ENCODE results near the gene TIMP3. TPM values are rescaled to one million over a fixed set of nuclear protein-coding genes. Genes with fewer than 3 reads are reported as not detected.

Gene TIMP3
- total RNA-seq, 4 donors from 2014 or later = 148 to 295 (median 170) TPM

DNA sequence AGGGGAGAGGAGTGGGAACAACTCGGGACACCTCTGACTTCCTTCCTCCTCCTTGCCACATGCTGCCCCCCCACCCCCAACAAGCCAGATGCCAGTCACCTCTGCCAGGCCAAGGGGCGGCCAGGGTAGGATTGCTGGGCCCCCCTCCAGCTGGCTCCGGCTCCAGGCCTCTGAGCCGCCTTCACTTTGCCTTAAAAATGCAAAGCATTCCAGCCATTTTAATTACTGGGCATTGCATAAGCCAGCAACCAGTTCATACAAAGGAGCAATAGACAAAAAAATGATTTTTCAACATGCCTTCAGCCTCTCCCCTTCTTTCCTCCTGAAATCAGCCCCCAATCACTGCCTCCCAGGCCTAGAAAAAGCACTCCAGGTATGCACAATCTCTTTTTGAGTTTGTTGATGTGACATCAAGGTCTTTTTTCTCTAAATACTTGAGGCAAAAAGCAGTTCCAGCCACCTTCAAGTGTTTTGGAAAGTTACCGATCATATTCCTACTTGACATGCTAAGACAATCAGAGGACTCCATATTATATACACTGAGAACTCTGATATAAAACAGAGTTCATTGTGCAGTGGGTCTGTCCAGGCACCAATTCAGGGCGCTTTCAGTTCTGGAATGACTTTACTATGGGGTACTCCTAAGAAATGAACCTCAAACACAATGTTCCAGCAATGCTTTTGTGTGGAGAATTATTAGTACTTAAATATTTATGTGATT is 12.4 kb upstream of the TIMP3 start:
- Histone ChIP-seq H3K27ac (no peak overlapping the region), H3K36me3 (no peaks in the 10 kb centered on the region), H3K4me1 (no peaks in the 10 kb centered on the region), H3K9me3 (no peaks in the 10 kb centered on the region), H3K27me3 (no peaks in the 10 kb centered on the region), H3K4me3 (no peak overlapping the region)
- WGBS = 55% methylated on average over 6 of the region's 6 CpGs
- TF ChIP-seq POLR2A (IDR thresholded peaks at IDR 0.05) (no peak), POLR2AphosphoS5 (IDR thresholded peaks at IDR 0.05) (no peak), EP300 (IDR thresholded peaks at IDR 0.05) (no peak)
- TF ChIP-seq, protein P1, sequence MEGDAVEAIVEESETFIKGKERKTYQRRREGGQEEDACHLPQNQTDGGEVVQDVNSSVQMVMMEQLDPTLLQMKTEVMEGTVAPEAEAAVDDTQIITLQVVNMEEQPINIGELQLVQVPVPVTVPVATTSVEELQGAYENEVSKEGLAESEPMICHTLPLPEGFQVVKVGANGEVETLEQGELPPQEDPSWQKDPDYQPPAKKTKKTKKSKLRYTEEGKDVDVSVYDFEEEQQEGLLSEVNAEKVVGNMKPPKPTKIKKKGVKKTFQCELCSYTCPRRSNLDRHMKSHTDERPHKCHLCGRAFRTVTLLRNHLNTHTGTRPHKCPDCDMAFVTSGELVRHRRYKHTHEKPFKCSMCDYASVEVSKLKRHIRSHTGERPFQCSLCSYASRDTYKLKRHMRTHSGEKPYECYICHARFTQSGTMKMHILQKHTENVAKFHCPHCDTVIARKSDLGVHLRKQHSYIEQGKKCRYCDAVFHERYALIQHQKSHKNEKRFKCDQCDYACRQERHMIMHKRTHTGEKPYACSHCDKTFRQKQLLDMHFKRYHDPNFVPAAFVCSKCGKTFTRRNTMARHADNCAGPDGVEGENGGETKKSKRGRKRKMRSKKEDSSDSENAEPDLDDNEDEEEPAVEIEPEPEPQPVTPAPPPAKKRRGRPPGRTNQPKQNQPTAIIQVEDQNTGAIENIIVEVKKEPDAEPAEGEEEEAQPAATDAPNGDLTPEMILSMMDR (IDR thresholded peaks at IDR 0.05) = no peak
- no peak for DNase-seq (ENCODE audit: low spot score in 2 of 2)

DNA sequence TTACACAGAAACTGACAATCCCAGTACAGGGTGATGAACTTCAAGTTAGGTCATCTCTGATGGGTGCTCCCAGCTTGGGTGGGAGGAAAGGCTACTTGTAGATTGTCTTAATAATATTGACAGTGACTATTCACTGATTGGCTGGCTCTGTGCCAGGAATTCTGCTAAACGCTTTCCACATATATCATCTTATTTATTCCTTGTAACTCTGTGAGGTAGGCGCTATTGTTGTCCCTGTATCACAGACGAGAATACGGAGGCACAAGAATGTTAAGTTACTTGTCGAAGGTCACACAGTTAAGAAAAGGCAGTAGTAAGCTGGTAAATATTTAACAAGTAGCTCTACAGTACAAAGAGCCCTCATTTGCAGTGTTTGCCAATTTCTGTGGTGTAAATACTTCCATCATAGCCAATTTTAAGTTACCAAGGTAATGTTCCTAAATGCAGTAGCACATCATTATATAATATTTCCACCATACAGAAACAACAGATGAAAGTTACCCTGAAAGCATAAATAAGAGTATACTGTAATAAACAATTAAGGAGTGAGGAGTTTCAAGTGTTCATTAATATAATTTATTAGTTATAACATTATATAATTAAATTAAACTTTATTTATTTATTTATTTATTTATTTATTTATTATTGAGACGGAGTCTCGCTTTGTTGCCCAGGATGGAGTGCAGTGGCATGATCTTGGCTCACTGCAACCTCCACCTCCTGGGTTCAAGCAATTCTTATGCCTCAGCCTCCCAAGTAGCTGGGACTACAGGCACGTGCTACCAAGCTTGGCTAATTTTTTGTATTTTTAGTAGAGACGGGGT is 11.5 kb upstream of the TIMP3 start:
- TF ChIP-seq POLR2AphosphoS5 (IDR thresholded peaks at IDR 0.05) = no peak
- TF ChIP-seq POLR2A (IDR thresholded peaks at IDR 0.05) = no peak
- TF ChIP-seq EP300 (IDR thresholded peaks at IDR 0.05) = no peak
- TF ChIP-seq, protein P1 (IDR thresholded peaks at IDR 0.05) = no peak
- Histone ChIP-seq H3K36me3 (no peaks in the 10 kb centered on the region), H3K4me1 (no peaks in the 10 kb centered on the region), H3K27ac (no peak overlapping the region), H3K27me3 (no peaks in the 10 kb centered on the region), H3K9me3 (no peaks in the 10 kb centered on the region), H3K4me3 (no peak overlapping the region)
- 93% methylated on average over 9 of the region's 9 CpGs for WGBS
- no peak for DNase-seq (ENCODE audit: low spot score in 2 of 2)

DNA sequence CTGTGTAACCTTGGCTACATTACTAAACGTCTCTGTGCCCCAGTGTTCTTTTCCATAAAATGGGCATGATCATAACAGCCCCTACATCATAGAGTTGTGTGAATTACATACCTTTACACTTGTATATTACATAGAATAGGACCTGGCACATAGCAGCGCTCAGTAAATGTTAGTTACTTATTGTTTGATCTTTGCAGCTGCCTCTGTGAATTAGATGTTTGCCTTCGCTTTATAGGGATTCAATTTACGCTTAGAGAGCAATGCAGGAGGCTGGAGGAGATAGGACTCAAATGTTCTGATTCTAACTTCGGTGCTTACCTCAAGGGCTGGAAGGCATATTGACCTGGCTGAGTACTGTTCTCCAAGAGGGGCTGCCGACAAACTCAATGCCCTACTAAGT is 10.4 kb upstream of the TIMP3 start:
- Histone ChIP-seq H3K36me3 (no peaks in the 10 kb centered on the region), H3K4me1 (no peaks in the 10 kb centered on the region), H3K4me3 (no peak overlapping the region), H3K27ac (no peak overlapping the region), H3K9me3 (no peaks in the 10 kb centered on the region), H3K27me3 (no peaks in the 10 kb centered on the region)
- WGBS = 94% methylated on average over 6 of the region's 6 CpGs
- DNase-seq (ENCODE audit: low spot score in 2 of 2) = no peak
- TF ChIP-seq, protein P1 (IDR thresholded peaks at IDR 0.05) = no peak

DNA sequence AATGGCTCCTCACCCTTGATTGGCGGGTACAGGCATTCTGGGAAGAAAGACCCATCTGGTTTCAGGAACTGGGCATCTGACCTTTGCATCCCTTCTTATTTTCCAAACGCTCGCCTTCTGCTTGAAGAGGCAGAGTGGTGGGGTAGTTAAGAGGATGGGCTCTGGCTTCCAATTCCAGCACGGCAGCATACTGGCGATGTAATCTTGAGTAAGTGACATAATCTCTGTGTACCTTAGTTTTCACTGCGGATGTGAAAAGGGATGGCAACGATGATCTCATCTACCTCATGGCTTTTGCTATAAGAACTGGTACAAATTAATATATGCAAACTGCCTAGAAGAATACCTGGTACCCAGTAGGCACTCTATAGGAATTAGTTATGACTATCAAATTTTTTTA is 10.0 kb upstream of the TIMP3 start:
- 95% methylated on average over 7 of the region's 7 CpGs for WGBS
- Histone ChIP-seq H3K4me1 (peaks cover 2% of the 10 kb centered on the region), H3K36me3 (no peaks in the 10 kb centered on the region), H3K9me3 (no peaks in the 10 kb centered on the region), H3K27me3 (no peaks in the 10 kb centered on the region), H3K4me3 (no peak overlapping the region), H3K27ac (no peak overlapping the region)
- DNase-seq (ENCODE audit: low spot score in 2 of 2) = no peak
- TF ChIP-seq, protein P1 (IDR thresholded peaks at IDR 0.05) = no peak
- TF ChIP-seq EP300 (IDR thresholded peaks at IDR 0.05) (no peak), POLR2A (IDR thresholded peaks at IDR 0.05) (no peak), POLR2AphosphoS5 (IDR thresholded peaks at IDR 0.05) (no peak)

DNA sequence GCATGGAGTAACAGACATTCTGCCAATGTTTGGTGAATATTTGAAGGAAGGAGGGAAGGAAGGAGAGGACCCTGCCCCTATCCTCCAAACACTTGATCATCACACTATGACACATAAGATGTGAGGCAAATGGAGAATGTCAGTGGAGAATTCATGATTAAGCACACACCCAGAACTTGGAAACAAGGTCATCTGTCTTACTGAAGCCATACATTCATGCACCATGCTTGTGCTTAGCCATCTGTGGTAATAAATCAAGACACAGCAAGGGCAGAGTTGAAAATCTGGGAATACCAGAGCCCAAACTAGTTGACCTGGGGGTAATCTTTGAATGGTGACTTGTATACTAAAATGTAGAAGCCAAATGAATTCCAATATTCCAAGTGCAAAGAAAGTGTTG is 7.9 kb upstream of the TIMP3 start:
- Histone ChIP-seq H3K36me3 (no peaks in the 10 kb centered on the region), H3K4me1 (peaks cover 13% of the 10 kb centered on the region), H3K27ac (no peak overlapping the region), H3K27me3 (no peaks in the 10 kb centered on the region), H3K9me3 (no peaks in the 10 kb centered on the region), H3K4me3 (no peak overlapping the region)
- DNase-seq (ENCODE audit: low spot score in 2 of 2) = no peak
- TF ChIP-seq POLR2A (IDR thresholded peaks at IDR 0.05) (no peak), EP300 (IDR thresholded peaks at IDR 0.05) (no peak), POLR2AphosphoS5 (IDR thresholded peaks at IDR 0.05) (no peak)
- TF ChIP-seq, protein P1 (IDR thresholded peaks at IDR 0.05) = no peak
